ENCODE data around the gene IL22RA1. TPM values are rescaled to one million over a fixed set of nuclear protein-coding genes. Genes with fewer than 3 reads are reported as not detected.

Gene IL22RA1
- total and polyA plus RNA-seq, 2 of the 8 experiments (the other 6 are each of a cell fraction or from before 2014, with no cell fraction given), result 0.17 to 0.32 TPM

- WGBS, 2 experiments (ENCODE audit: extremely low coverage in 1 of 2, insufficient coverage in 1 of 2, insufficient read length in 1 of 2, insufficient replicate concordance in 2 of 2, low coverage in 1 of 2, low lambda C conversion rate in 2 of 2, missing lambda C conversion rate in 1 of 2), result 95% methylated on average over 5 of the region's 5 CpGs; no CpG with 5 or more reads in 1 of the 2 experiments
- peak overlapping the region in 1 of 4 experiments; percentile 58; a peak in 4 of 8 replicates for H3K4me3 ChIP-seq (ENCODE audit: extremely low read depth in 1 of 4, insufficient read depth in 2 of 4, low read depth in 3 of 4, low read length in 4 of 4)
- no peak overlapping the region for H4K5ac ChIP-seq (ENCODE audit: insufficient read length, low read depth, low read length)
- H3K36me3 ChIP-seq (ENCODE audit: control insufficient read depth in 2 of 4, insufficient read depth in 4 of 4, low read length in 3 of 4), result no peaks in the 10 kb centered on the region
- no peak overlapping the region for H3K23ac ChIP-seq (ENCODE audit: insufficient read length)
- no peaks in the 10 kb centered on the region for H3K9me3 ChIP-seq (ENCODE audit: insufficient read depth in 2 of 2, low read depth in 1 of 2, low read length in 1 of 2)
- peak overlapping the region; percentile 88 for H4K8ac ChIP-seq (ENCODE audit: extremely low read depth, insufficient read depth, low read length)
- peaks cover 0 to 6% of the 10 kb centered on the region in 2 experiments; a peak in 1 of 4 replicates for H3K79me2 ChIP-seq (ENCODE audit: control insufficient read depth in 1 of 2, insufficient read depth in 2 of 2, low read length in 2 of 2)
- peak overlapping the region; percentile 1; the same call in 1 of the 2 replicates for H2AFZ ChIP-seq (ENCODE audit: low read length)
- peak overlapping the region; percentile 29; the same call in 1 of the 2 replicates for H2AK5ac ChIP-seq (ENCODE audit: low read depth, low read length)
- H3K79me1 ChIP-seq (ENCODE audit: low read depth, low read length), result no peaks in the 10 kb centered on the region
- no peak for DNase-seq (ENCODE audit: low read depth in 1 of 2, low spot score in 2 of 2)
- no peaks in the 10 kb centered on the region for H4K20me1 ChIP-seq (replicated peaks in 1 of 2; ENCODE audit: control insufficient read depth in 1 of 2, insufficient read depth in 2 of 2, low read length in 2 of 2)
- no peak for FAIRE-seq
- no peak overlapping the region for H3K18ac ChIP-seq (ENCODE audit: extremely low read depth, low read length)
- H4K91ac ChIP-seq (replicated peaks; ENCODE audit: insufficient read length, low read length), result peak overlapping the region; percentile 46
- H2BK20ac ChIP-seq (ENCODE audit: low read length), result no peak overlapping the region
- H3K27ac ChIP-seq (ENCODE audit: low read depth, low read length), result peak overlapping the region; percentile 13; the same call in 1 of the 2 replicates
- H3K23me2 ChIP-seq (ENCODE audit: low read depth, low read length), result no peaks in the 10 kb centered on the region
- H3K4ac ChIP-seq (replicated peaks; ENCODE audit: insufficient read length, low read depth, low read length), result no peak overlapping the region
- 0 out of 2 replicates have a peak overlapping the region, but pooled peaks have one; percentile 46 for H2BK15ac ChIP-seq (ENCODE audit: low read length)
- H3K27me3 ChIP-seq (replicated peaks in 1 of 4; ENCODE audit: control insufficient read depth in 3 of 4, extremely low read depth in 1 of 4, insufficient read depth in 3 of 4, low read length in 3 of 4), result no peaks in the 10 kb centered on the region
- no peak overlapping the region for H2BK120ac ChIP-seq (replicated peaks; ENCODE audit: low read depth, low read length)
- ChIA-PET CTCF (ENCODE audit: partially characterized antibody) (interaction anchor here (0.8 to 4.0 kb wide), 41 partner anchors 8 to 406 kb away, joined by 3 to 24 read pairs (median 6); partner anchors contain the start of genes IFNLR1, MYOM3 and NCMAP), POLR2A (ENCODE audit: partially characterized antibody) (interaction anchor here (0.7 to 7.2 kb wide), 32 partner anchors 9 to 538 kb away, joined by 3 to 82 read pairs (median 4); partner anchors contain the start of genes IFNLR1, MYOM3, SRSF10 and STPG1)
- H3K56ac ChIP-seq (replicated peaks; ENCODE audit: insufficient read length, low read depth, low read length), result no peak overlapping the region
- H2BK12ac ChIP-seq (ENCODE audit: low read depth, low read length), result peak overlapping the region; percentile 56
- H2BK5ac ChIP-seq (ENCODE audit: low read depth, low read length), result 0 out of 2 replicates have a peak overlapping the region, but pooled peaks have one; percentile 69
- H3K4me2 ChIP-seq (ENCODE audit: insufficient read depth in 1 of 2, low read depth in 2 of 2, low read length in 2 of 2), result peak overlapping the region; percentile 34 to 75
- H3K14ac ChIP-seq (ENCODE audit: insufficient read length), result no peak overlapping the region
- 0 out of 7 replicates have a peak overlapping the region, but pooled peaks of 1 of the 4 experiments have one; percentile 9 for H3K9ac ChIP-seq (replicated peaks in 1 of 4; ENCODE audit: extremely low read depth in 1 of 4, low read depth in 3 of 4, low read length in 3 of 4)
- H3K4me1 ChIP-seq (replicated peaks in 1 of 4; ENCODE audit: control insufficient read depth in 3 of 4, insufficient read depth in 4 of 4, low read length in 3 of 4), result peaks cover 3 to 20% (median 14%) of the 10 kb centered on the region in 4 experiments
- no peak for TF ChIP-seq ATF3 (IDR thresholded peaks at IDR 0.05; ENCODE audit: insufficient read depth, low read depth, low read length)
Observed at GRCh38 chr1:24149866-24150233, 6.9 kb upstream of the IL22RA1 start.
